Activated CD8-positive, alpha-beta memory T cell treated with anti-CD3 and anti-CD28 coated beads, Interleukin-2, amount 50 U/mL, for 24 hours (primary cell): Measurements from ENCODE around the gene ZNF619.

Experiments
- DNase-seq: peaks from one replicate; pipeline ENCODE4 v3.0.0-alpha.2; 2020; ENCODE audit errors: extremely low read depth

The ZNF619 gene

DNA sequence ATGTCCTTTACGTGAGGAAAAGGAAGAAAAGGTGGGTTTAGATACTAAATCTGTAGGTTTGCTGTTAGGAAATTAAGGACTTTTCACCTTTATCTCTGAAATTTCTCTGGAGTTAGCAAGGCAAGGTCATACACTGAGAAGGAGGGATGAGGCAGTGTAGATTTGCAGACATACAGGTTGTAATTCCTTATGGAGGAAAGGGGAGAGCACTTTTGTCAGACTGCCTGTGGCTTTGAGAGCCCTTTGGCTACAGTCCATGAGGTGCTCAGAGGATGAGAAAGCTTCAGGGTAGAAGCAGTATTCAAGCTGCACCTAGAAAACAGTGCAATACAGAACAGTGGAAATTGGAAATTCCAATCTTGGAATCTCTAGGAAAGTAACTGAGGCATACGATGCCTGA is 11.5 kb upstream of the ZNF619 start:
- DNase-seq: no peak

DNA sequence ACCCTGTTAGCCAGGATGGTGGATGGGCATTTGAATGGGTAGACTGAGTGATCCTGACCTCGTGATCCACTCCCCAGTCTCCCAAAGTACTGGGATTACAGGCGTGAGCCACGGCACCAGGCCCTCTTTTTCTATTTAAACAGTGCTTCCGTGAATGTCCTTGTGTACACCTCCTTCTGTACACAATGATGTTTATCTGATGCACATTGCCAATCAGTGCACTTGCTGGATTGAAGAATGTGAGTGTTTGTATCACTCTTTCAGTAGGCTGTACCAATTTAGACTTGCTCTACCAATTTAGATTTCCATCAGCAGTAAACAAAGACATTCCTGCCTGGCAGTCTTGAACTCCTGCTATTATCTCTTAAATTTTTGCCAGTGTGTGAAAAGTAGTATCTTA is 8.9 kb upstream of the ZNF619 start:
- DNase-seq: no peak

DNA sequence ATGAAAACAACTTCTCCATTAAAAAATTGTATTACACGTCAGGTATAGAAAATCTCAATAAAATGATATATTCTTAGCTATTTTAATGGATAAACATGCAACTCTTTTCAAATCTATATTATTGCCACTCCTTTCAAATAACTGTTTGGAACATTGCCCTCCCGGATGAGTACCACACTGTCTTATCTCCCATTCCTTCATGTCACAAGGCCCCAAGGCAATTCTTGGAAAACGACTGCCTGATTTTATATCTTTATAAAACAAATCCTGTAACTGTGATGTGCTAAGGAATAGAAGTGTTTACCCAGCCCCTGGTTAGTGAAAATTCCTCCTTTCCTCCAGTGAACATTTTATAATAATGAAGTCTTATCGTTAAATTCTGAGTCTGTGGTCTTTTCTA is 6.2 kb upstream of the ZNF619 start:
- DNase-seq: no peak

DNA sequence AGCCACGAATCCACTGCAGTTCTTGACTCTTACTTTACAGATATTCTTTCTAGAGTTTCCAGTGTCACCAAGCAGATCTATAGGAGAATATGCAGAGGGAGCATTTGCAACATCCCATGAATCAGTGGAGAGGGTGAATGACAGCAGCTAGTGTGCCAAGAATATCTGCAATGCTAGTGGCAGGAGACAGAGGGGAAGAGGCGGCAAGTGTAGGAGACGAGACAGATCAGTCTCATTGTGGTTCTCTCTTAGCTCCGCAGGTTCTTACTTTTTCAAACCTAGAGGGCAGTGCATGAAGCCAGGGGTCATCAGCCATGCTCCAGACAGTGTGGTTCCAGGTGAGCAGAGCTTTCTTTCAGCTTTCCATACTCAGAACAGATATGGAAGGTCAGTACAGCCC is 744 bp downstream of the ZNF619 start:
- DNase-seq: no peak

DNA sequence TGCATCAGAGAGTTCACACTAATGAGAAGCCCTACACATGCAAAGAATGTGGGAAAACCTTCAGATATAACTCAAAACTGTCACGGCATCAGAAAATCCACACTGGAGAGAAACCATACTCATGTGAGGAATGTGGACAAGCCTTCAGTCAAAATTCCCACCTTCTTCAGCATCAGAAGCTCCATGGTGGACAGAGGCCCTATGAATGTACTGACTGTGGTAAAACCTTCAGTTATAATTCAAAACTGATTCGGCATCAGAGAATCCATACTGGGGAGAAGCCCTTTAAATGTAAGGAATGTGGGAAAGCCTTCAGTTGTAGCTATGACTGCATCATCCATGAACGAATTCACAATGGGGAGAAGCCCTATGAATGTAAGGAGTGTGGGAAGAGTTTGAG is 10.2 kb downstream of the ZNF619 start:
- no peak for DNase-seq

DNA sequence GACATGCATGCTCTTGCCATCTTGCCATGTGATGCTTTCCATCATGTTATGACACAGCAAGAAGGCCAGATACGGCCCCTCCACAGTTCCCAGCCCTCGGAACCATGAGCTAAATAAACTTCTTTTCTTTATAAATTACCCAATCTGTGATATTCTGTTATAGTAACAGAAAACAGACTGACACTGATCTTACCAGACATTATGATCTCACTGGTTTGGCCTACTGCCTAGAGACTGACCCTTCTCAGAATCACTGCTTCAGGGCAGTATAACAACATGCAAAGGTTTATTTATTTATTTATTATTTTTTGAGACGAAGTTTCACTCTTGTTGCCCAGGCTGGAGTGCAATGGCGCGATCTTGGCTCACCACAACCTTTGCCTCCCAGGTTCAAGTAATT is 14.0 kb downstream of the ZNF619 start:
- no peak for DNase-seq

DNA sequence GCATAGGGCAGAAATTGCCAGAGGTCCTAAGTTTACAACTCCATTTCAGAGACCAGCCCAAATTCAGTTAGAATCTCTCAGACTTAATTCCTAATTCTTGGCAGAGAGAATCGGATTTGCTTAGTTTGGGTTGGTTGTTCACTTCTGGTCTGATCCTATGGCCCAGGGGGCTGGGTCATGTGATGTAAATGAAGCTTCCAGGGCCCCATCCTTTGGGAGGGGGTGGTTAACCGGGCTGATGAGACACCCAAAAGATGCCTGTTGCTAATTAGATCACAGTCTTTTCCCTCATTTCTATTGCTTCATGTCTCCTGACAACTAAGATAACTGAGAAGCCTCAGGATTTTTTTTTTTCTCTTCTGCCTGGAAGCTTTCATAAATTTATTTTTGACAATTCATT is 17.8 kb downstream of the ZNF619 start:
- DNase-seq: no peak

DNA sequence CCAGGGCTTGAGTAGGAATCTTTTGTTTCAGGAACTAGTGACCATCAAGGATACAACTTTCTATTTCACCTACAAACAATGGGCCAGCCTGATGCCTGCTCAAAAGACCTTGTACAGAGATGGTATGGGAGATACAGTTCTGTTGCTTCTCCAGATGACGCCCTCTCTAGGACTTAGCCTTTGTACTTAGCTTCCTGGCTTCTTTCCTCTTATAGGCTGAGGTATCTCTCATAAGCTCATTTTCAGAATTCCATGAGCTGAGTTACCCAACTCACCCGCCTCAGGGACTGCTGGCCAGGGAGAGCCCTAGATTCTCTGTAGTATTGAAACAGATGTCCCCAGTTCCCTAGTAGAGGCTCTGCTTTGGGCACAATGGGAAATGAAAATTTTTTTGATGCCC is 20.4 kb downstream of the ZNF619 start:
- DNase-seq: no peak

DNA sequence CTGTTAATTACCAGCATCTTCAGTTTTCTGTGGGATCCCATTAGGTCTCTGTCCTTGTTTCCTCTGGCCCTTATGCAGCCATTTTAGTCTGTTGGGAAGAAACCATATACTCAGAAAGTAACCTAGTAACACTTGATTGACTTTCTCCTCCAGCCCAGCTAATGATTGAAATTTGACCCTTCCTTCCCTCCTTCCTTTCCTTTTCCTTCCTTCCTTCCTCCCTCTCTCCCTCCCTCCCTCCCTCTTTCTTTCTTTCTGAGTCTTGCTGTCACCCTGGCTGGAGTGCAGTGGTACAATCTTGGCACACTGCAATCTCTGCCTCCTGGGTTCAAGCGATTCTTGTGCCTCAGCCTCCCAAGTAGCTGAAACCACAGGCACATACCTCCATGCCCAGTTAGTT is 23.0 kb downstream of the ZNF619 start:
- DNase-seq: no peak

DNA sequence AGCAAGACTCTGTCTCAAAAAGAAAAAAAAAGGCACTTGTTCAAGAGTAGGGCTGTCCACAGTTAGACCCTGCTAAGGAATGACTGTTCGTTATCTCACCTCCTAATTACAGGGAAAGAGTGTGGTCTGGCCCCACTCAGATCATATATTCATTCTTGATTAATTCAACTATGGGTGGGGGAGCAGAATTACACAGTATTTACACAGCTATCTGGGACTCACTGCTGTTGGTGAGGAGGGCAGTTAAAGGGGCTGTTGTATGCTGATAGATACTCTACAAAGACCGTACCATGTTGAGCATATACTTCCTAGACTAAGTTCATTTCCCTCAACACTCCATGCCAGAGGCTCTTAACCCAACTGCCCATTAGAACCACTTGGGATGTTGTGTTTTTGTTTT is 25.1 kb downstream of the ZNF619 start:
- no peak for DNase-seq

DNA sequence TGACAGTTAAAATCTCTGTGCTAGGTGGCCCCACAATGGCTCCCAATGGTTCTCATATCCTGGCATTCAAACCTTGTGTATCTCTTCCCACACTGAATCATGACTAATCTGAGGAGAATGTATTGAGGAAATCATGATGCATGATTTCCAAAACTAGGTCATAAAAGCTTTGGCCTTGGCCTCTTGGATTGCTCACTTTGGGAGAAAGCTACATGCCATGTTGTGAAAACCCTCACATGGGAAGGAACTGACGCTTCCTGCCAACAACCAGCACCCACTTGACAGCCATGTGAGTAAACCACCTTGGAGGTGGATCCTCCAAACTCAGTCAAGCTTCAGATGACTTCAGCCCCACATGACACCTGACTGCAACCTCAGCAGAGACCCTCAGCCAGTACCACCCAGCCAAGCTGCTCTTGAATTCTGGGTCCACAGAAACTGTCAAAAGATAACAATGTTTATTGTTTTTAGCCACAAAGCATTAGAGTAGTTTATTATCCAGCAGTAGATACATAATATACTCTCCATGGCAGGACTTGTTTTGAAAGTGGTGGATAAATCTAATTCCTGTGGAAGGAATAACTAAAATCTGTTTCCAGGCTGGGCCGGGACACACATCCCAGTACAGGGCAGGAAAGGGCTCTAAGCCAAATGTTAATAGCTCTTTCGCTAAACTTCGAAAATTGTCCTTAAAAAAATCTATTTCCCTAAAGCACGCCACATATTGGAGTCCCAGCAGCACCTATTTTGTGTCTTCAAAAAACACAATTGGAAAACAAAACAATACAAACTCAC is 27.9 kb downstream of the ZNF619 start:
- DNase-seq: no peak

DNA sequence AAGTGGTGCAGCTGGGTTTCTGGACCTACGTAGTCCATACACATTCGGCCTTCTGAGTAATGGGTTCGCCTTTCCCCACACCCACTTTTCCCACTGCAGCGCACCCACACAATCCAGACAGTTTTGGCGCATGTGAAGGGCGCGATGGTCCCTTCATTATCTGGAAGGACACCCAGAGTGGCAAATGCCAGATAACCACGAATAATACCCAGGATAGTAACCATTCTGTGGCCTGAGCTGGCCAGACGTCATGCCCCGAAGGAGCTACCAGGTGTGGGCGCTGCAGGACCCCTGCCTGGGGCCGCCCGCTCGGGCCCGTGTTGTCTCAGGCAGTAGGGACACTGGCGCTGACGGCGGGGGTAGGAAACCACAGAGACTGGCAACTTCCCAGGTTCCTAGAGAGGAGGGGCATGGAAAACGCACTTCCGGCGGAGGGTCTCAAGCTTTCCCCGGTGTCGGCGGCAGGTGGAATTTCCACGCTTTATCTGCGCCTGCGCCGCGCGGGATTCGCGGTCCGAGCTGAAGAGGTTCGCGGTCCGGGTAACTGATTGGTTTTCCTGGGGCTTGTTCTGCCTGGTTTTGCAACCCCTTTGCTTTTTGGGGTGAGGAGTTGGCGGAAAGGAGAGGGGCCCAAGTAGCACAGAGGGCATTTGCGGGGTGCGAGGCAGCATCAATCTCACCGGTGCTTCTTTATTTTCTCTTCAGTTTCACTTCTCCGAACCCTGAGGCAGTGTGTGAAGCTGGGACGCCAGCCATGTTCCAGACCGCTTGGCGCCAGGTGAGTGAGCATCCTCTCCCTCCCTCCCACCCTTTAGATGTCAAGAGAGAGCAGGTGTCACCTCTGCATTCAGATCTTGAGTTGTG is 28.9 kb downstream of the ZNF619 start, which contains the start of gene ZNF620:
TSS of gene ZNF620 (plus strand) at position 441 of the 864 bp plus-strand sequence. CDS start at position 755, 314 bp downstream.
- DNase-seq: peak; percentile 15

DNA sequence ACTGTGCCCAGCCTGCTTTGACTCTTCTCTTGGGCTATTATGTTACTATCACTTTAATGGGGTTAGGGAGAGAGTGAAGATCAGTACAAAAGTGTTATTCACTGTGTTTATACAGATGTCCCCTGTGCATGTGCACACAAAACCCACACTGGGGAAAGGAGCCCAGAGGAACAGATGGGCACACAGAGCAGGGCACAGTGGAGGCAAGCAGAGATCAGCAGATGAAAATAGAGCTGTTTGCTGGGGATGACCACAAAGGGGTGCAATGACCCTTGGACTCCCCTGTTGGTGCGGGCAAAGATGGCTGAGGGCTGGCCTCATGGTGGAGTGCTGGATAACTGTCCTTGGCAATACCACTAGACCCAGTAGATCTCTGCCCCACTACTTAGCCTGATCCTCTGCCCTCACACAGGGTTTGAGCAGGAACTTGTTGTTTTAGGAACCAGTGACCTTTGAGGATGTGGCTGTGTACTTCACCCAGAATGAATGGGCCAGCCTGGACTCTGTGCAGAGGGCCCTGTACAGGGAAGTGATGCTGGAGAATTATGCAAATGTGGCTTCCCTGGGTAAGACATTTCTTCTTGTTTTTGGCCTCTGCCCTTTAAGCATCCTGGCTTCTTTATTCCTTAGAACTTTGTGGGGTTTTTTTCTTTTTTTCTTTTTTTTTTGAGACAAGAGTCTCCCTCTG is 34.3 kb downstream of the ZNF619 start:
- DNase-seq: no peak

DNA sequence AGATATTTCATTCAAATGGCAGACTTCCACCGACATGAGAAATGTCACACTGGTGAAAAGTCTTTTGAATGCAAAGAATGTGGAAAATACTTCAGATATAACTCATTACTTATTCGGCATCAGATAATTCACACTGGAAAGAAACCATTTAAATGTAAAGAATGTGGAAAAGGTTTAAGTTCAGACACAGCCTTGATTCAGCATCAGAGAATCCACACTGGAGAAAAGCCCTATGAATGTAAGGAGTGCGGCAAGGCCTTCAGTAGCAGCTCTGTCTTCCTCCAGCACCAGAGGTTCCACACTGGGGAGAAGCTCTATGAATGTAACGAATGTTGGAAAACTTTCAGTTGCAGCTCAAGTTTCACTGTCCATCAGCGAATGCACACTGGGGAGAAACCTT is 39.3 kb downstream of the ZNF619 start:
- no peak for DNase-seq

DNA sequence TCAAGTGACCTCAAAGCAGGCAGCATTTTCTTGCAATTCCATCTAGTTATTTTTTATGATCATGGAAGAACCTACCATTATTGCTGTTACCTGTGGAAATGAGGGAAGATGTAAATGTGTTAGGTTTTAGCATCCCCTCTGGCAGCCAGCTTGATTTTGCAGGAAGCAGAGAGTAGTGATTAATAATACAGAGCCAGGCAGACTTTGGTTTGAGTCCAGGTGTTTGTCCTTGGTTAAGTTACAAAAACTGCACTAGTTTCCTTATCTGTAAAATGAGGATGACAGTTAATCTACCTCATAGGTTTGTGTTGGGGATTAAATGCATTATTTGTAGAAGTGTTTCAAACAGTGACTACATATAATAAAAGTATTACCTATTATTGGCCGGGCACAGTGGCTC is 41.1 kb downstream of the ZNF619 start:
- no peak for DNase-seq

DNA sequence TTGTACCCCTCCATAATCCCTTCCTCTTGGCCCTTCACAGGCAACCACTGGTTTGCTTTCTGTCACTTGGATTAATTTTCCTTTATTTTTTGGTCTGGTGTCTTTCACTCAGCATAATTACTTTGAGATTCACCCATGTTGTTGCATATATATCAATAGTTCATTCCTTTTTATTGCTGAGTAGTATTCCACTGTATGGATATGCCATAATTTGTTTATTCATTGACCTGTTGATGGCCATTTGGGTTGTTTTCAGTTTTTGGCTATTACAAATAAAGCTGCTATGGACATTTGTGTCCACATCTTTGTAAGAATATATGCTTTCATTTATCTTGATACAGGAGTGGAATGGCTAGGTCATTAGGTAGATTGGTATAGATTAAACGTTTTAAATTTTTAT is 41.9 kb downstream of the ZNF619 start:
- DNase-seq: no peak

DNA sequence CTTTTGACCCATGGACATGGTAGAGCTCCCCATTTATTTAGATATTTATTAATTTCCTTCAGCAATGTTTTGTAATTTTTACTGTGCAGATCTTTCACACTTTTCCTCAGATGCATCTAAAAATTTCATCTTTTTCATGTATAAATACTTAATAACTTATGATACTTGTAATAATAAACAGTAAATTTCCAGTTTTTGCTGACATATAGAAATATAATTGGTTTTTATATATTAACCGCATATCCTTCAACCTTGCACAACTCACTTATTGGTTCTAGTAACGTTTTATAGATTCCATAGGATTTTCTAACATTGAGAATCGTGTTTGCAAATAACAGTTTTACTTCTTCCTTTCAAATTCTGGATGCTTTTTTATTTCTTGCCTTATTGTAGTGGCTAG is 44.3 kb downstream of the ZNF619 start:
- DNase-seq: no peak

DNA sequence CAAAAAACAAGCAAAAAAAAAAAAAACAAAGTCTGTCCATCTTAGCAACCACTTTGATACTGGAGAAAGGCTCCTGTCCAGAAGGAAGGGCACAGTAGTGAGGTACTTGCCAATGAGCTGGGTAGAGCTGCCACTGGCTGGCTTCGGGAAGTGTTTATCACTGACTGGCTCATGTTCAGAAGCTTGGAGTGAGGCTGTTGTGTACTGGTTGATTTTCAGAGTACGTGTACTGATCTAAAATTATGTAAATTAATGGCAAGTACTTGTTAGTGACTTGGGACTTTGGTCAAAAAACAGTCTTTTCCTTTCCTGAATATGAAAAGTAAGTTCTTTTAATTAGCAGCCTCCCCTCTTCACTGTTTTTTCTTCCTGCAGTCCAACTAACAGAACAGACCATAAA is 46.9 kb downstream of the ZNF619 start:
- DNase-seq: no peak

DNA sequence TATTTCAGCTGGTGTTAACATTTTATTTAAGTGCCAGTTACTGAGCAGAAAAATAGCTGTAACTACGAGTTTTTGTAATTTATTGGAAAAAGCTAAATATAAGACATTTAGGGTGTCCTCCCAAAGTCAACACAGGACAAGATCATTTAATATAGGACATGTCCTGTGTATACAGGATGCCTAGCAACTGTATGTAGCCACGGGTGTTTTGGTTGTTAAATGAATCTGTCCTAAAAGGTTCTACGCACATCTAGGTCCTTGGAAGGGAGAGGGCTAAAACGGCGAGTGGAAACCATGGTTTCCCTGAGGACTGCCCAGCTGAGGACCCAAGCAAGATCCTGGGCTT is 47.3 kb downstream of the ZNF619 start:
- no peak for DNase-seq

DNA sequence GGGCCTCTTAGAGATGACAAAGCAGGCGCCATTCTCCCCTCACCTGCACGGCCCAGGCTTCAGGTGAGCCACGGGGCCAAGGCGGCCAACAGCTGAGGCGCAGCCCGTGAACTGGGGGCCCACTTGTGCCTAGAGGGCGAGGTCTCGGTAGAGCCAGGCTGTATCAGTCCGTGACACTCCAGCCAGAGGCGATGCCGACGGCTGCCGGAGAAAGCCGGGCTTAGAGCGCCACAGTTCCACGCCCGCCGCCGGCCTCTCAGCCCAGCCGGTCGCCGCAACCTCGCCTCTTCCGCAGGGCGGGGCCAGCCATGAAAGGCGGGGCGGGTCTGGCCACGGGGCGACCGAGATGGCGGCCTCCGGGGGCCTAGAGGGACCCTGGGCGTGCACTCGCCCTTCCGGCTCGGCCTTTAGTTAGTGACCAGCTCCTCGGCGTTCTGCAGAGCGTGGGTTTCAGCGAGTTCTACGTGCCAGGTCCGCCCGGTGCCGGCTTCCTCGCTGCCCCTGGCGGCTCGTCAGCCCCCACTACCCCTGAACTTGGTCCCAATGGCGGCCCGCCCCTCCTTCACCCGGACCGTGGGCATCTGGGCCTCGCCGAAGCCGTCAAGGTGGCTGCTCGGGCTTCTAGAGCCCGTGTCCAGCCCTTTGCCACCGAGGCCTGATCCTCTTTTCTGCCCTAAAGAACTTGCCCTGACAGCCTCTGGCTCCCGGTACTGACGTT is 47.8 kb downstream of the ZNF619 start, which contains the start of gene ZNF621:
TSS of gene ZNF621 (plus strand) at position 393 of the 718 bp plus-strand sequence. CDS start 881 bp downstream, outside the sequence.
- DNase-seq: peak; percentile 46

DNA sequence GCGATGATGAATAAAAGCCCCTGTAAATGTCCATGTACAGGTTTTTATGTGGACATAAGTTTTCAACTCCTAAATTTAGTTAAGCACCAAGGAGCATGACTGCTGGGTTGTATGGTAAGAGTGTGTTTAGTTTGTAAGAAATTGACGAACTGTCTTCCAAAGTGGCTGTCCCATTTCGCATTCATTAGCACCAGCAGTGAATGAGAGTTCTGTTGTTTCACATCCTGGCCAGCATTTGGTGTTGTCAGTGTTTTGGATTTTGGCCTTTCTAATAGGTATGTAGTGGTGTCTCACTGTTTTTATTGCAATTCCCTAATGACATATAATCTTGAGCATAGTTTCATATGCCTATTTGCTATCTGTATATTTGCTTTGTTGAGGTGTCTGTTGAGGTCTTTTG is 51.5 kb downstream of the ZNF619 start:
- DNase-seq: no peak

DNA sequence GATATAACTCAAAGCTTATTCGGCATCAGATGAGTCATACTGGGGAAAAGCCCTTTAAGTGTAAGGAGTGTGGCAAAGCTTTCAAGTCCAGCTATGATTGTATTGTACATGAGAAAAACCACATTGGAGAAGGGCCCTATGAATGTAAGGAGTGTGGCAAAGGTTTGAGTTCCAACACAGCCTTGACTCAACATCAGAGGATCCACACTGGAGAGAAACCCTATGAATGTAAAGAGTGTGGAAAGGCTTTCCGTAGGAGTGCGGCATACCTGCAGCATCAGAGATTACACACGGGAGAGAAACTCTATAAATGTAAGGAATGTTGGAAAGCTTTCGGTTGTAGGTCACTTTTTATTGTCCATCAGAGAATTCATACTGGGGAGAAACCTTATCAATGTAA is 55.3 kb downstream of the ZNF619 start:
- DNase-seq: no peak
